HG03025 (cell line): ENCODE results near the gene TRRAP.
"Not testable (repeated sequence)": the region's sequence is repeated elsewhere in the genome, so short reads cannot be mapped to it uniquely, and the experiment has no call there.

Experiments used
- ATAC-seq: cut with Tn5 transposase; IDR thresholded peaks from one replicate; pipeline ENCODE4 v1.9.1; 2021; ENCODE audit warnings: mild to moderate bottlenecking, moderate library complexity; ENCODE audit not compliant: unreplicated experiment, low FRiP score

TRRAP gene

GRCh38 chr7:98864731-98865453 is 13.4 kb upstream of the TRRAP start:
- ATAC-seq, result no peak

- ATAC-seq, result no peak
Measured at GRCh38 chr7:98866351-98866750, 12.0 kb upstream of the TRRAP start.

- ATAC-seq, result no peak
Measured at GRCh38 chr7:98866765-98867164, 11.6 kb upstream of the TRRAP start.

GRCh38 chr7:98868450-98868849 is 9.9 kb upstream of the TRRAP start:
- ATAC-seq, result no peak

- ATAC-seq, result no peak
Measured at GRCh38 chr7:98869027-98869596, 9.2 kb upstream of the TRRAP start.

- no peak for ATAC-seq
Measured at GRCh38 chr7:98869597-98870120, 8.7 kb upstream of the TRRAP start, which contains the start of gene TMEM130. Gene TMEM130, minus strand, starts transcription at chr7:98870014. Its CDS starts 153 bp downstream, at chr7:98869861.

- ATAC-seq, result no peak
Measured at GRCh38 chr7:98870121-98870651, 8.1 kb upstream of the TRRAP start.

GRCh38 chr7:98870807-98871491 is 7.4 kb upstream of the TRRAP start:
- ATAC-seq, result no peak

- ATAC-seq, result no peak
Measured at GRCh38 chr7:98872328-98872924, 5.9 kb upstream of the TRRAP start.

- ATAC-seq, result not testable (repeated sequence)
Measured at GRCh38 chr7:98873610-98874009, 4.7 kb upstream of the TRRAP start.

GRCh38 chr7:98874942-98875341 is 3.4 kb upstream of the TRRAP start:
- no peak for ATAC-seq

GRCh38 chr7:98875501-98875900 is 2.8 kb upstream of the TRRAP start:
- no peak for ATAC-seq

GRCh38 chr7:98877146-98877545 is 1.2 kb upstream of the TRRAP start:
- no peak for ATAC-seq

- ATAC-seq, result peak; percentile 15
Measured at GRCh38 chr7:98877692-98878364, 504 bp upstream of the TRRAP start.

- ATAC-seq, result peak; percentile 67
Measured at GRCh38 chr7:98879198-98879978, 1.1 kb downstream of the TRRAP start.

GRCh38 chr7:98879979-98880315 is 1.6 kb downstream of the TRRAP start:
- ATAC-seq, result no peak

GRCh38 chr7:98880485-98880884 is 2.2 kb downstream of the TRRAP start:
- ATAC-seq, result no peak

GRCh38 chr7:98881561-98882315 is 3.4 kb downstream of the TRRAP start:
- no peak for ATAC-seq

GRCh38 chr7:98884416-98884815 is 6.1 kb downstream of the TRRAP start:
- no peak for ATAC-seq
